SK-N-MC (cell line): ENCODE data around the gene SSR3.

Experiments
- DNase-seq: peaks from one replicate; pipeline ENCODE4 v3.0.0-alpha.2; 2011; ENCODE audit warnings: low read depth, low spot score
- H3K27ac ChIP-seq: fragments of 200-600 bp; sonication (generic); 2 replicates; pipeline ENCODE4 v1.5.1; 2016; ENCODE audit warnings: mixed run types
- H3K36me3 ChIP-seq: fragments of 200-600 bp; sonication (generic); 2 replicates; pipeline ENCODE4 v1.6.1; 2017; ENCODE audit warnings: antibody characterized with exemption, low read length, mixed read lengths; ENCODE audit not compliant: insufficient read depth
- H3K4me3 ChIP-seq: fragments of 200-600 bp; sonication (generic); 2 replicates; pipeline ENCODE4 v1.5.1; 2016
- H3K9ac ChIP-seq: fragments of 200-600 bp; sonication (generic); 2 replicates; pipeline ENCODE4 v1.8.0; 2017; ENCODE audit warnings: mixed run types, mixed read lengths; ENCODE audit not compliant: insufficient read length
- H3K9me3 ChIP-seq: fragments of 200-600 bp; sonication (generic); 2 replicates; pipeline ENCODE4 v1.6.1; 2017; ENCODE audit warnings: low read depth, mild to moderate bottlenecking, antibody characterized with exemption, low read length, moderate library complexity, mixed read lengths
- EZH2 ChIP-seq: fragments of 200-600 bp; sonication (generic); IDR thresholded peaks from one replicate; pipeline ENCODE4 v1.6.1; 2017; ENCODE audit warnings: antibody characterized with exemption
- FOXP2 ChIP-seq: optimal IDR thresholded peaks from 2 replicates; pipeline ENCODE3; 2011; ENCODE audit warnings: mild to moderate bottlenecking, moderate library complexity; ENCODE audit not compliant: insufficient read depth; ENCODE audit errors: extremely low read length, control extremely low read depth
- POLR2AphosphoS5 ChIP-seq: IDR thresholded peaks from 2 replicates; pipeline ENCODE4 v1.6.1; 2012; ENCODE audit warnings: mild to moderate bottlenecking, low read depth, low read length, borderline replicate concordance

SSR3 gene

DNA sequence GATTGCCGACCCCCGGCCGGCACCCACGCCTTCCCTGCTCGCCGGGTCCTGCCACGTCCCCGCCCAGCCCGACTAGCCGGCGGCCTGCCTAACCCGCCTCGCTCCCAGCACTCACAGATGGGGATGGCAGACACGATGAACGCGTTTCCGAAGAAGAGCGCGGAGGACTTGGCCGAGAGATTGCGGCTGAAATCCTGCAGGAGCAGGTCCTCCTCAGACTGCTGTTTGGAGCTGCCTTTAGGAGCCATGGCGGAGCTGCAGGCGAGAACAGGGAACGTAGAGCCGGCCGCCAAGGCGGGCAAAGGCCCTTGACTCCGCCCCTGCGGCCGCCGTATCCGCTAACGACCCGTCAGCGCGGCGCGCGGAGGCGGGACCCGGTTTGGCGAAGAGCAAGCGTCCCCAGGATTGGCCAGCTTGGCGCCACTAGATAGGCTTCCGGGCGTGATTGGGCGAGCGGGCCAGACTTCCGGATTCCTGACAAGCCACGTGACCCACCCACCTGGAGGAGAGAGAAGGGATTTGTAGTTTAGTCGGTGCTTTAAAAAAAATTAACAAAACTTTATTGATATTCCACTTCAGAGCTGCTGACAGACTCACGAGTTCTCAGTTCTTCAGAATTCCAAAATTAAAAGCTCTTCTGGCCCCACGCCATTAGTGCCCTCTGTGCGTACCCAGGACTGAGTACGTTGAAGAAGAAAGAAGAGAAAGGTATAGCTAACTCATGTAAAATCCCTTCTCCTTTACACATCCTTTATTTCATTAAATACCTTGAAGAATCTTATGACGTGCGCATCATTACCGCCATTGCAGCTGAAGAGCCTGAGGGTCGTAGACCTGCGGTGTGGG lies at the start of gene SSR3:
Gene SSR3, minus strand, starts transcription at position 276 of the 846 bp plus-strand sequence. Its CDS starts 28 bp downstream, at position 248.
- H3K36me3 ChIP-seq: peaks cover 40% of the 10 kb centered on the region
- H3K9ac ChIP-seq: peak within 1 kb of the TSS; percentile 91
- TF ChIP-seq EZH2 (no peak), POLR2AphosphoS5 (peak; percentile 96), FOXP2 (no peak)
- peak within 1 kb of the TSS; percentile 79 for H3K27ac ChIP-seq
- no peaks in the 10 kb centered on the region for H3K9me3 ChIP-seq
- peak; percentile 99 for DNase-seq
- H3K4me3 ChIP-seq: peak within 1 kb of the TSS; percentile 97

DNA sequence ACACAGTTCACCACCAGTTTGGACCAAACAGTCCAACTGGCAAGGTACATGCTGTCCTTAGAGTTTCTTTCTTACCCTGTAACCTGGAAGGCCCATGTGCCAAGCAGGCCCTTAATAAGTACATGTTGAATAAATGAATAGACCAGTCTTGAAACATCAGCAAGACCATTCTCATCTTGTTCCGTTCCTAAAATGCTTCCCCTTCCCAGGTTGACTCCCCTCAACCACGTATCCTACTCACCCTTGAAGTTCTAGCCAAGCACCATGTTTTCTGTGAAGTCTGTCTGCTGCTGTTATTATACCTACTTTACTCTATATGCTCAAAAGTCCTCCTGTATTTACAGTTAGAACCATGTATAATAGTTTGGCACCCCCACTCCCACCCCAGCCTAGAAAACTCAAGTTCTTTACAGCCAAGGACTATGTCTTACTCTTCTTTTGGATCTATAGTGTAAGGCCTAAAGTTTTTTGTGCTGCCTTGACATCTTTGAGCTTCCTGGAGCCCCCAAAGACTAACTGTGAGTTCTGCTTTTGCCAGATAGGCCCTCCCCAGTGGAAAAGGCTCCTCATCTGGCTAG lies 49.2 kb upstream of the SSR3 start:
- Histone ChIP-seq H3K27ac (no peak overlapping the region), H3K9me3 (peaks cover 7% of the 10 kb centered on the region; the same call in 1 of the 2 replicates), H3K36me3 (peaks cover 5% of the 10 kb centered on the region; the same call in 1 of the 2 replicates), H3K9ac (no peak overlapping the region), H3K4me3 (no peak overlapping the region)
- no peak for DNase-seq
- TF ChIP-seq POLR2AphosphoS5 (no peak), EZH2 (no peak), FOXP2 (no peak)

DNA sequence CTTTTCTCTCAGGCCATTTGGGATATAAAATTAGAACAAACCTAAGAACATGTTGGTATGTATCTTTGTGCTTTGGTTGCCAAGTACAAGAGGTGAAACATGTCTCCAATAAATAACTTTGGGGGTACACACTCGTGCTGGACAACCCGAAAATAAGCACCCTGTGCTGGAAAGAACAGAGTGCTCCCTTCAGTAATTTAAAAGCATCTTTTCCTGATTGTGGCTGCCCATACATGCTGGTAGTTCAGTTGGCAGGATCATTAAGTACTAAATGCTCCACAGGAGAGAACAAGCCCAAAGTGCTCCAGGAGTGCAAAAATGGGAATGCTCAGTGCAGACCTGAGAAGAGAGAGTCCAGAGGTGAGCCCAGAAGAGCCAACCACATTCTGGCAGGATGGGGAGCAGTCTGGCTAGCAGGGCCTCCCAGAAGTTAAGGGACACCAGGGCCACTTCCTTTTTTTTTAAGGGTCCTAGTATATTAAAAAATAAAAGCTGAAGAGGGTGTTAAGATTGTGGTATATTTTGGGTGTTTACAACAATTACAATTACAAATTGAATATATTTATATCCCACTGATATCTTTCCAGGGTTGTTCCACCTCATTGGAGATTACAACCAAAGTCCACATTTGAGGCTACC lies 48.6 kb upstream of the SSR3 start:
- H3K9ac ChIP-seq: no peak overlapping the region
- peaks cover 7% of the 10 kb centered on the region; the same call in 1 of the 2 replicates for H3K9me3 ChIP-seq
- peak overlapping the region; percentile 7; the same call in 1 of the 2 replicates for H3K27ac ChIP-seq
- peaks cover 5% of the 10 kb centered on the region; the same call in 1 of the 2 replicates for H3K36me3 ChIP-seq
- no peak overlapping the region for H3K4me3 ChIP-seq
- no peak for DNase-seq
- TF ChIP-seq POLR2AphosphoS5 (no peak), EZH2 (no peak)

DNA sequence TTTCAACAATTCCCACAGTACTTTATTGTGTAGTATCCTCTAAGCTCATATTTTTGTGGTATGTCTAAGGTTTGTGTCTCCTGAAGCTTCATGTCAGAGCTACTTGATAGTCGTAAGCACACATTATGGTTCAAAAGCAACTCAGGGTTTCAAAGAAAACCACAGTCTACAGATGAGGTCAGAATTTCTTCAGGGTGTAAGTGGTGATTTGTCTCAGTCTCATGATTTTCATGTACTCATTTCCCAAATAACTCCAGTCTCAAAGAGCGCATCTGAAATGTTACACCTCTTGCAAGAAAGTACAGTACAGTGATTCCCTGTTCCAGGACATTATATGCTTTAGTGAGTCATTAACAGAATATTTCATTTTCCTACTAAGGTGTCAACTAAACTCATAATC lies 47.5 kb upstream of the SSR3 start:
- H3K27ac ChIP-seq: no peak overlapping the region
- peaks cover 2% of the 10 kb centered on the region; the same call in 1 of the 2 replicates for H3K36me3 ChIP-seq
- peaks cover 3% of the 10 kb centered on the region; the same call in 1 of the 2 replicates for H3K9me3 ChIP-seq
- DNase-seq: no peak
- H3K4me3 ChIP-seq: no peak overlapping the region
- TF ChIP-seq POLR2AphosphoS5: no peak
- no peak for TF ChIP-seq EZH2
- TF ChIP-seq FOXP2: no peak
- H3K9ac ChIP-seq: no peak overlapping the region

DNA sequence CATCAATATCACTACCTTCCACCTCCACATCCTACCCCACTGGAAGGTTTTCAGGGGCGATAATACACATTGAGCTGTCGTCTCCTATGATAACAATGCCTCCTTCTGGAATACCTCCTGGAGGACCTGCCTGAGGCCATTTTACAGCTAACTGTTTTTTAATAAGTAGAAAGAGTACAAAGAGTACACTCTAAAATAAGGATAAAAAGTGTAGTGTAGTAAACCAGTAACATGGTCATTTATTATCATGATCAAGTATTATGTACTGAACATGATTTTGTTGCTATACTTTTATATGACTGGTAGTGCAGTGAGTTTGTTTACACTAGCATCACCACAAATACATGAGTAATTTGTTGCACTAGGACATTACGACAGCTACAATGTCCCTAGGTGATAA lies 46.6 kb upstream of the SSR3 start:
- Histone ChIP-seq H3K9me3 (no peaks in the 10 kb centered on the region), H3K27ac (peak overlapping the region; percentile 42; the same call in 1 of the 2 replicates), H3K4me3 (no peak overlapping the region)

DNA sequence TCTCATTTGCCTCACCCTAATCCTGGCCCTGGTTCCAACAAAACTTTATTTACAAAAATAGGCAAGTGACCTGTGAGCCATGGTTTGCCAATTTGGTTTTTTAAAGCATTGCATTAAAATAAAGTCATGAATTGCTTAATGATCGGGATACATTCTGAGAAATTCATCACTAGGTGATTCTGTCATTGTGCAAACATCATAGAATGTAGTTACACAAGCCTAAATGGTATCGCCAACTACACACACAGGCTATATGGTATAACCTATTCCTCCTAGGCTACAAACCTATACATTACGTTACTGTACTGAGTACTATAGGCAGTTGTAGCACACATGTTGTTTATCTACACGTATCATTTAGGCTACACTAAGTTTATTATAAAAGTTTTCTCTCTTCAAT lies 45.9 kb upstream of the SSR3 start:
- TF ChIP-seq FOXP2: no peak
- TF ChIP-seq EZH2: no peak
- TF ChIP-seq POLR2AphosphoS5: no peak
- Histone ChIP-seq H3K4me3 (no peak overlapping the region), H3K9me3 (no peaks in the 10 kb centered on the region), H3K9ac (no peak overlapping the region), H3K27ac (peak overlapping the region; percentile 42; the same call in 1 of the 2 replicates), H3K36me3 (no peaks in the 10 kb centered on the region)
- DNase-seq: no peak

More for the DNA sequence above, 46.6 kb upstream of the SSR3 start:
- DNase-seq: no peak
- Histone ChIP-seq H3K36me3 (no peaks in the 10 kb centered on the region), H3K9ac (no peak overlapping the region)
- TF ChIP-seq FOXP2 (no peak), POLR2AphosphoS5 (no peak), EZH2 (no peak)

DNA sequence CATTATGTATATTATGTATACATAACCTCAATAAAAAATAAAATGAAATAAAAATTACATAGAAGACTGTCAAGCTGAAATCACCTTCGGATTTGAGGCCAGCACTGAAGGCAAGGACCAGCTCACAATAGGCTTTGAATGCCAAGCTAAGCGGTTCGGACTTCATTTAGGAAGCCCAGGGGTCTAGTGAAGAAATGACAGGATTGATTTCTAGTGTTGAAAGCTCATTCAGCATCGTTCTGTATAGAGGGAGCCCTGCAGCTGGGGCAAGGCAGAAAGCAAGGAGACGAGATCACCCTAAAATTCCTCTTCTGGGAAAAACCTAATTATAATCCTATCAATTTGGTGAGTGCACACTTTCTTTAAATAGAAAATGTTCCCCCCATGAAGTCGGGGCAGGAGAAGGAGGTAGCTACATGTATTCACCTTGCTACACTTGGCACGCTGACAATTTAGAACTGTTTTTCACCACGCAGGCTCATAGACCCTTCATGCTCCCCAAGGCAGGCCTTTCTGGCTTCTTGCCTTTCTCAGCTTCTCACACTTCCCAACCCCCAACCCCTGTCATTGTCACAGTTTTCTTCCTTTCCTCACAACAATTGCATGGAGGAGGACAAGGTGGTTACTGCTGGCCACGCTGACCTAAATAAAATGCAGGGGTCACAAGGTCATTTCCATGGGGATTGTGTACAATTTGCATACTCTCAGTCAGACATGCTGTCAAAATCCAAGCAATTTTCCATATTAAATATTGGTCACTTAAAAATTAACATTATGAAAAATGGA lies 44.4 kb upstream of the SSR3 start:
- no peak overlapping the region for H3K9ac ChIP-seq
- DNase-seq: no peak
- H3K27ac ChIP-seq: no peak overlapping the region; the same call in 1 of the 2 replicates
- TF ChIP-seq FOXP2 (no peak), EZH2 (no peak), POLR2AphosphoS5 (no peak)
- H3K36me3 ChIP-seq: no peaks in the 10 kb centered on the region
- no peaks in the 10 kb centered on the region for H3K9me3 ChIP-seq
- H3K4me3 ChIP-seq: no peak overlapping the region

DNA sequence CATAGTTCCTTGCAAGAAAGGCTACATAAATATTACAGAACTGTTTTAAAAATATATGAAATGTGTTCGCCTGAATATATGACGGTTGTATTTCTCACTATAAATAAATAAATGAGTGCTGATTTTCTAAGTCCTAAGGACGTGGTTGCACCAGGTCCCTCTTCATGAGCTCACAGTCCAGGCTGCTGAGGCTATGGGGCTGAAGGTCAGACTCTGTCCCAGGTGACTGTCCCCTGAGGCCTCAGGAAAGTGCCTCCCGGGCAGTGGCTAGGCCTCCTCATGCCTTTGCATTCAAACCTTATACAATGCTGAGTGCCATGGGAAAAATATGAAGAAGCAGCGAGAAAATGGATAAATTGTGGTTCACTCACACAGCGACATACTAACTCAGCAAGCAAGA lies 43.5 kb upstream of the SSR3 start:
- TF ChIP-seq FOXP2 (no peak), POLR2AphosphoS5 (no peak), EZH2 (no peak)
- Histone ChIP-seq H3K36me3 (no peaks in the 10 kb centered on the region), H3K9me3 (no peaks in the 10 kb centered on the region), H3K4me3 (no peak overlapping the region), H3K9ac (no peak overlapping the region), H3K27ac (0 out of 2 replicates have a peak overlapping the region, but pooled peaks have one; percentile 8)
- no peak for DNase-seq
